Astrocyte (in vitro differentiated cells and primary cell): ENCODE results near the gene RASGRF2. TPM values are rescaled to one million over a fixed set of nuclear protein-coding genes. Genes with fewer than 3 reads are reported as not detected.

Experiments used
- DNase-seq: peaks from one replicate; pipeline ENCODE4 v3.0.0-alpha.2; 2010; ENCODE audit warnings: low read depth
- FAIRE-seq: peaks from 2 replicates; lab custom pipeline; 2011; peaks lifted over from hg19 to GRCh38; lab: Jason Lieb, UNC
- H2AFZ ChIP-seq: 2 replicates; pipeline ENCODE4 v1.6.0; 2012; ENCODE audit warnings: low read depth, low read length, inconsistent platforms
- H3K27ac ChIP-seq: 2 replicates; pipeline ENCODE4 v1.5.1; 2011; ENCODE audit warnings: low read depth, low read length, inconsistent platforms
- H3K27me3 ChIP-seq: 2 replicates; pipeline ENCODE4 v1.6.0; 2011; ENCODE audit warnings: low read length, inconsistent platforms; ENCODE audit not compliant: insufficient read depth
- H3K36me3 ChIP-seq: 2 replicates; pipeline ENCODE4 v1.5.1; 2011; ENCODE audit warnings: low read length, inconsistent platforms; ENCODE audit not compliant: insufficient read depth
- H3K4me1 ChIP-seq: 2 replicates; pipeline ENCODE4 v1.5.1; 2011; ENCODE audit warnings: low read length, inconsistent platforms; ENCODE audit not compliant: insufficient read depth
- H3K4me2 ChIP-seq: 2 replicates; pipeline ENCODE4 v1.6.0; 2012; ENCODE audit warnings: low read length, inconsistent platforms
- H3K4me3 ChIP-seq: 2 replicates; pipeline ENCODE4 v1.5.1; 2011; ENCODE audit warnings: low read depth, mild to moderate bottlenecking, low read length, inconsistent platforms; ENCODE audit not compliant: insufficient read depth
- H3K79me2 ChIP-seq: 2 replicates; pipeline ENCODE4 v1.6.0; 2012; ENCODE audit warnings: mild to moderate bottlenecking, low read length, inconsistent platforms; ENCODE audit not compliant: insufficient read depth
- H3K9ac ChIP-seq: 2 replicates; pipeline ENCODE4 v1.6.0; 2012; ENCODE audit warnings: mild to moderate bottlenecking, low read length, inconsistent platforms
- H3K9me3 ChIP-seq: 2 replicates; pipeline ENCODE4 v1.5.1; 2012; ENCODE audit warnings: low read depth, mild to moderate bottlenecking, low read length, inconsistent platforms; ENCODE audit not compliant: insufficient read depth
- H4K20me1 ChIP-seq: 2 replicates; pipeline ENCODE4 v1.6.0; 2012; ENCODE audit warnings: low read length, inconsistent platforms; ENCODE audit not compliant: insufficient read depth
- H3K27ac Mint-ChIP-seq: one replicate; pipeline ENCODE4 v1.8.0; 2021; ENCODE audit warnings: mild to moderate bottlenecking, mixed read lengths; ENCODE audit not compliant: unreplicated experiment
- H3K27me3 Mint-ChIP-seq: one replicate; pipeline ENCODE4 v1.8.0; 2021; ENCODE audit warnings: low read depth, mixed read lengths; ENCODE audit not compliant: unreplicated experiment
- H3K36me3 Mint-ChIP-seq: one replicate; pipeline ENCODE4 v1.8.0; 2021; ENCODE audit warnings: low read depth, mixed read lengths; ENCODE audit not compliant: unreplicated experiment
- H3K4me1 Mint-ChIP-seq: one replicate; pipeline ENCODE4 v1.8.0; 2021; ENCODE audit warnings: low read depth, mixed read lengths; ENCODE audit not compliant: unreplicated experiment
- H3K4me3 Mint-ChIP-seq: one replicate; pipeline ENCODE4 v1.8.0; 2021; ENCODE audit warnings: mild to moderate bottlenecking, moderate library complexity, mixed read lengths; ENCODE audit not compliant: unreplicated experiment
- H3K9me3 Mint-ChIP-seq: one replicate; pipeline ENCODE4 v1.8.0; 2021; ENCODE audit warnings: mild to moderate bottlenecking, mixed read lengths; ENCODE audit not compliant: unreplicated experiment
- CTCF ChIP-seq: IDR thresholded peaks from 2 replicates; pipeline ENCODE4 v1.5.1; 2011; ENCODE audit warnings: low read depth, mild to moderate bottlenecking, inconsistent platforms, low read length, moderate library complexity; ENCODE audit not compliant: insufficient read depth
- EZH2 ChIP-seq: IDR thresholded peaks from 2 replicates; pipeline ENCODE4 v1.6.1; 2012; ENCODE audit warnings: mild to moderate bottlenecking, low read length, inconsistent platforms; ENCODE audit not compliant: insufficient read depth
- total RNA-seq: library from RNA; stranded (reverse); gene quantifications from 2 replicates; pipeline ENCODE4 v1.2.1, GENCODE V29; 2021

RASGRF2 gene
- total RNA-seq, 1 donor from 2014 or later: 8.0 TPM

- no peak overlapping the region for H3K4me3 Mint-ChIP-seq
These were observed 266.1 kb downstream of the RASGRF2 start for GRCh38 chr5:81226286-81226685.

GRCh38 chr5:81226949-81227348 lies 266.8 kb downstream of the RASGRF2 start:
- Histone ChIP-seq H4K20me1 (no peaks in the 10 kb centered on the region), H3K27me3 (no peaks in the 10 kb centered on the region), H3K27ac (no peak overlapping the region), H3K79me2 (no peaks in the 10 kb centered on the region), H3K4me1 (no peaks in the 10 kb centered on the region), H2AFZ (no peak overlapping the region), H3K4me2 (no peak overlapping the region), H3K9me3 (no peaks in the 10 kb centered on the region), H3K9ac (no peak overlapping the region), H3K4me3 (no peak overlapping the region), H3K36me3 (no peaks in the 10 kb centered on the region)
- no peaks in the 10 kb centered on the region for H3K9me3 Mint-ChIP-seq
- no peak overlapping the region for H3K4me3 Mint-ChIP-seq
- H3K4me1 Mint-ChIP-seq: no peaks in the 10 kb centered on the region
- DNase-seq (no peak), FAIRE-seq (no peak)
- H3K27ac Mint-ChIP-seq: no peak overlapping the region
- TF ChIP-seq CTCF (no peak), EZH2 (no peak)
- H3K27me3 Mint-ChIP-seq: peaks cover 3% of the 10 kb centered on the region
- H3K36me3 Mint-ChIP-seq: no peaks in the 10 kb centered on the region

More at GRCh38 chr5:81226286-81226685, 266.1 kb downstream of the RASGRF2 start:
- Histone ChIP-seq H3K4me2 (no peak overlapping the region), H3K79me2 (no peaks in the 10 kb centered on the region), H3K27me3 (no peaks in the 10 kb centered on the region), H3K27ac (no peak overlapping the region), H3K36me3 (no peaks in the 10 kb centered on the region), H2AFZ (no peak overlapping the region), H3K9ac (no peak overlapping the region), H3K4me3 (no peak overlapping the region), H3K4me1 (no peaks in the 10 kb centered on the region), H3K9me3 (no peaks in the 10 kb centered on the region), H4K20me1 (no peaks in the 10 kb centered on the region)
- no peak overlapping the region for H3K27ac Mint-ChIP-seq
- H3K27me3 Mint-ChIP-seq: peaks cover 2% of the 10 kb centered on the region
- no peaks in the 10 kb centered on the region for H3K4me1 Mint-ChIP-seq
- no peak for TF ChIP-seq CTCF
- no peak for TF ChIP-seq EZH2
- DNase-seq: no peak
- no peak for FAIRE-seq
- no peaks in the 10 kb centered on the region for H3K9me3 Mint-ChIP-seq
- H3K36me3 Mint-ChIP-seq: no peaks in the 10 kb centered on the region

DNA sequence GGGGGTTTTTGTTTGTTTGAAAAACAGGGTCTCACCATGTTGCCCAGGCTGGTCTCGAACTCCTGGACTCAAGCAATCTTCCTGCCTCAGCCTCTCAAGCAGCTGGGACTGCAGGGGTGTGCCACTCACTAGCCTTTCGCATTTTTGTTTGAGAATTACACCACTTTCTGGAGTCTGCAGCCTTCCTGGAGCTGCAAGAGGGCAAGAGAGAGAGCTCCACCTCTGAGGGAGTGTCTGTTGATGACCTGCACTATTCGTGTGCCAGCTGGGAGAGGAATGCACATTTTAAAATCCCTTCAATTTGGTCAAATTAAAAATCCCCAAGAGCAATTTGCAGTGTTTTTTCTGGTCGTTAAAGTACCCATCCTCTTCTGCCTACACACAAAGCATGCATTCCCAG lies 267.9 kb downstream of the RASGRF2 start:
- peaks cover 5% of the 10 kb centered on the region for H3K27me3 Mint-ChIP-seq
- TF ChIP-seq CTCF: no peak
- TF ChIP-seq EZH2: no peak
- DNase-seq (no peak), FAIRE-seq (no peak)
- no peak overlapping the region for H3K27ac ChIP-seq
- H3K27ac Mint-ChIP-seq: no peak overlapping the region
- H3K4me1 ChIP-seq: no peaks in the 10 kb centered on the region
- no peak overlapping the region for H3K4me3 ChIP-seq
- no peak overlapping the region for H3K4me3 Mint-ChIP-seq
- H3K79me2 ChIP-seq: no peaks in the 10 kb centered on the region
- no peaks in the 10 kb centered on the region for H3K36me3 ChIP-seq
- H4K20me1 ChIP-seq: no peaks in the 10 kb centered on the region
- no peaks in the 10 kb centered on the region for H3K4me1 Mint-ChIP-seq
- no peaks in the 10 kb centered on the region for H3K9me3 ChIP-seq
- H3K9me3 Mint-ChIP-seq: no peaks in the 10 kb centered on the region
- no peak overlapping the region for H2AFZ ChIP-seq
- H3K36me3 Mint-ChIP-seq: no peaks in the 10 kb centered on the region
- no peak overlapping the region for H3K4me2 ChIP-seq
- H3K9ac ChIP-seq: no peak overlapping the region
- H3K27me3 ChIP-seq: no peaks in the 10 kb centered on the region
